EH (cell line): ENCODE data around the gene GFER.
"Not testable (repeated sequence)": the region's sequence is repeated elsewhere in the genome, so short reads cannot be mapped to it uniquely, and the experiment has no call there.

Experiments
- DNase-seq: peaks from one replicate; pipeline ENCODE4 v3.0.0-alpha.2; 2015; ENCODE audit warnings: low read depth

Gene GFER

GRCh38 chr16:1957434-1958142 lies 26.4 kb upstream of the GFER start:
- not testable (repeated sequence) for DNase-seq

- DNase-seq, result not testable (repeated sequence)
Observed at GRCh38 chr16:1958143-1958491, 25.9 kb upstream of the GFER start.

DNA sequence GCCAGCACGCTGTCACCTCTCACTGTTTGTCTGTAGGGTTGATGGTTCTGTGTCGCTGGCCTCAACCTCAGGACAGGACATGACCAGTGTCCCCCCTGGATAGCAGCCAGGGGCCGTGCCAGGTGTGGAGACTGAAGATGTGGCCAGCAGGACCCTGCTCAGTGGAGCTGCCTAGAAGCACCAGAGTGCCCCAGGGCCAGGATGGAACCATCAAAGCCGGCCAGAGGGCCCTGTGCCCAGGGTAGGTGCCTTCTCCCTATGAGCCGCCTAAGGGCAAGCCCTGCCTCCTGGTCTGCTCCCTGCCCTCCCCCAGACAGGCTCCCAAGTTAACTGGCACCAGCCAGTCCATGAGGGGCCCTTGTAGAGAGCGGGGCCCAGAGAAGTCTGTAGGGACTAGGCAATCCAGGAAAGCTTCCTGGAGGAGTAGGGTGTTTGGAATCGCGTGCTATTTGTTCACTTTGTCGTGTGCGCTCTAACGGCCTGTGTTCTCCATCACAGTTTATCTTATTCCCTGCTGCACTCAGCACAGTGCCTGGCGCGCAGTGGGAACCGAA lies 25.2 kb upstream of the GFER start:
- no peak for DNase-seq

- DNase-seq, result peak; percentile 89
Observed at GRCh38 chr16:1959269-1960039, 24.5 kb upstream of the GFER start, which contains the start of gene NDUFB10. Gene NDUFB10, plus strand, starts transcription at chr16:1959538. Its CDS starts 87 bp downstream, at chr16:1959625.

GRCh38 chr16:1960665-1961630 lies 23.0 kb upstream of the GFER start:
- DNase-seq, result peak; percentile 42

- no peak for DNase-seq
Observed at GRCh38 chr16:1961651-1962067, 22.3 kb upstream of the GFER start.

- not testable (repeated sequence) for DNase-seq
Observed at GRCh38 chr16:1962161-1963153, 21.5 kb upstream of the GFER start.

DNA sequence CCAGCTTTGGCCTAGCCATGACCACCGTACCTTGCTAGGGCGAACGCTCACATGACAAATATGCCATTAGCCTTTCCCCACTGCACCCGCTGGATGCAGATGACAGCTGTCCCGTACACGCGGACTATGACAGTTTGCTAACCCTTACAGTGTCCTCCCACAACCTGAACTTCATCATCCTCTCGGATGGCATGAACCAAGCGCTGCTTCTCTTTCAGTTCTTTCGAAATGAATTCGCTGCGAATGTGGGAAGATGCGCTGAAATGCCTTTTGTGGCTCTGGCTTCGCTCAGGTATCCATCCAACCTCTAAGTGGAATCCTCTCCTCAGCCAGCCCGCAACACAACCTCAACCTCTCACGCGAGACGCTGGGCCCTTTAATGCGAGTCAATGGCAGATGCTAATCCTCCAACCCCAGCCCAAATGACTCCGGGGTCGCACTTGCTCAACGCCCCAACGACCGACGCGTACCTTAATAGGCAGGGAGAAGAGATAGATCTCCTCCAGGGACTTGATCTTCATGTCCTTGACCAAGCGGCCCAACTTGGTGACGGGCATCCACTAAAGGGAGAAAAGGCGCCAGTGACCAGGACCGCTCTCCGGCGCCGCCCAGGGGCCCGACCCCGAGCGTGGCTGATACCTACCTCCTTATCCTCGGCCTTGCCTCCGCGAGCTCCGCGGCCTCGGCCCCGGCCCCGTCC lies 20.0 kb upstream of the GFER start:
- peak; percentile 48 for DNase-seq

- peak; percentile 99 for DNase-seq
Observed at GRCh38 chr16:1964506-1965395, 19.2 kb upstream of the GFER start, which contains the start of gene RPS2. Gene RPS2, minus strand, starts transcription at chr16:1964826. Its CDS starts 201 bp downstream, at chr16:1964625.

GRCh38 chr16:1965396-1966001 lies 18.5 kb upstream of the GFER start:
- no peak for DNase-seq

- no peak for DNase-seq
Observed at GRCh38 chr16:1966460-1966859, 17.5 kb upstream of the GFER start, which contains the start of gene RNF151. Gene RNF151, plus strand, starts transcription at chr16:1966856. Its CDS starts 26 bp downstream, at chr16:1966882.

GRCh38 chr16:1968146-1968953 lies 15.6 kb upstream of the GFER start:
- no peak for DNase-seq

GRCh38 chr16:1971796-1972489 lies 12.1 kb upstream of the GFER start, which contains the start of gene TBL3:
Gene TBL3, plus strand, starts transcription at chr16:1972053. Its CDS starts 112 bp downstream, at chr16:1972165.
- peak; percentile 94 for DNase-seq

GRCh38 chr16:1972490-1972877 lies 11.5 kb upstream of the GFER start:
- no peak for DNase-seq

GRCh38 chr16:1973461-1974156 lies 10.4 kb upstream of the GFER start:
- DNase-seq, result no peak
